Tibial artery (tissue), 4 donors: ENCODE results near the gene OSTN.

Experiments
- DNase-seq, 2 donors: peaks; one replicate each; pipeline ENCODE4 v3.0.0-alpha.2; 2019
- H3K27ac ChIP-seq, 2 donors: fragments of 200-600 bp; sonication (generic) in 1 of 2; 1 replicate in 1 of 2; 2 replicates in 1 of 2; pipeline ENCODE4 v1.5.1; 2018 to 2019; ENCODE audit warnings: mild to moderate bottlenecking in 1 of 2
- H3K27me3 ChIP-seq, 2 donors: fragments of 200-600 bp; sonication (generic) in 1 of 2; one replicate each; pipeline versions ENCODE4 v1.5.1 to v1.6.0; 2016 to 2019
- H3K36me3 ChIP-seq, 3 donors: fragments of 200-600 bp; sonication (generic) in 2 of 3; one replicate each; pipeline ENCODE4 v1.5.1; 2016 to 2019; ENCODE audit warnings: mild to moderate bottlenecking in 2 of 3
- H3K4me1 ChIP-seq, 4 donors: fragments of 200-600 bp; sonication (generic) in 2 of 4; 1 replicate in 3 of 4; 2 replicates in 1 of 4; pipeline ENCODE4 v1.5.1; 2016 to 2019
- H3K4me3 ChIP-seq, 2 donors: fragments of 200-600 bp; sonication (generic) in 1 of 2; 1 replicate in 1 of 2; 2 replicates in 1 of 2; pipeline ENCODE4 v1.5.1; 2018 to 2019; ENCODE audit warnings: mild to moderate bottlenecking in 2 of 2
- H3K9me3 ChIP-seq, 3 donors: fragments of 200-600 bp; sonication (generic) in 1 of 3; one replicate each; pipeline ENCODE4 v1.5.1; 2016 to 2019
- intact Hi-C: fragments of 100-400 bp; cut with DNase I; formaldehyde crosslinking; loops from one replicate; pipeline ENCODE4 v1.15.0; 2023; ENCODE audit warnings: low total_unique reads
- TF ChIP-seq, protein P1 (sequence below), 2 experiments: fragments of 200-600 bp in 1 of 2; fragments of 450-650 bp in 1 of 2; IDR thresholded peaks; one replicate each; pipeline ENCODE4 v1.5.1; 2017 to 2019; ENCODE audit warnings: antibody characterized with exemption in 2 of 2, mild to moderate bottlenecking in 1 of 2, moderate library complexity in 1 of 2

OSTN gene

DNA sequence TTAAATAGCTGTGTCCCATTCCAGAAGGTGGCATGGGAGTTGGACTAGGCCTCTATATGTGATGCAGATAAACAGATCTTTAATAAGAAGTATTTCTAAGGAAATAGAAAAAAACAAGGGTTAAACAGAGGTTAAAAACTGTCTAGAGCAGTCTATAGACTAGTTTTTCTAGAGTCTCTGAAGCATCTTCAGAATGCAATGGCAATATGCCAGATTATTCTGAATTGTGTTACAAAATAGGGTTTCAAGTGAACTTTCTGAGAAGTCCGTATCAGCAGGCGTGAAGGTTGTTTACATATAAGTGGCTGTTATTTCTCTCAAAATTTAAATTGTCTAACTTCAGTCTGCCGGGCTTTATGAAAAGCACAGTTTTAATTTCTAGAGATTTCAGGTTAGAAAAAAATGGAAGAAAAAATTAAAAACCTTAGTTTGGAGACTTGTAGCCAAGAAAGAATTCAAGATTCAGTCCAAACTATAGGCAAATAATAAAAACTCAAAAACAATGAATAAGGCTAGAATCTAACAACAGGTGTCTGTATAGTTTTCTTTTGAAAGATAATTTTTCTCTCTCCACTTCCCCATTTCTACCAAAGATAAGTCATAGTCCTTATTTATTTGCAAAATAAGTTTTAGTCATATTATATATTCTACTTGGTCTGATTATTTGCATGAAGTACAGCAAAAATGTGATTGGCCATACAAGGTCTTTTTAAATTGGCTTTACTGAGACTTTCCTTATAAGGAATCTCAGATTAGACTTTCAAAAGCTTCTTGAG lies 55.2 kb downstream of the OSTN start:
- intact Hi-C loops: no loop called here
- H3K9me3 ChIP-seq: no peaks in the 10 kb centered on the region
- no peaks in the 10 kb centered on the region for H3K4me1 ChIP-seq
- H3K36me3 ChIP-seq: no peaks in the 10 kb centered on the region
- DNase-seq: no peak
- TF ChIP-seq, protein P1, sequence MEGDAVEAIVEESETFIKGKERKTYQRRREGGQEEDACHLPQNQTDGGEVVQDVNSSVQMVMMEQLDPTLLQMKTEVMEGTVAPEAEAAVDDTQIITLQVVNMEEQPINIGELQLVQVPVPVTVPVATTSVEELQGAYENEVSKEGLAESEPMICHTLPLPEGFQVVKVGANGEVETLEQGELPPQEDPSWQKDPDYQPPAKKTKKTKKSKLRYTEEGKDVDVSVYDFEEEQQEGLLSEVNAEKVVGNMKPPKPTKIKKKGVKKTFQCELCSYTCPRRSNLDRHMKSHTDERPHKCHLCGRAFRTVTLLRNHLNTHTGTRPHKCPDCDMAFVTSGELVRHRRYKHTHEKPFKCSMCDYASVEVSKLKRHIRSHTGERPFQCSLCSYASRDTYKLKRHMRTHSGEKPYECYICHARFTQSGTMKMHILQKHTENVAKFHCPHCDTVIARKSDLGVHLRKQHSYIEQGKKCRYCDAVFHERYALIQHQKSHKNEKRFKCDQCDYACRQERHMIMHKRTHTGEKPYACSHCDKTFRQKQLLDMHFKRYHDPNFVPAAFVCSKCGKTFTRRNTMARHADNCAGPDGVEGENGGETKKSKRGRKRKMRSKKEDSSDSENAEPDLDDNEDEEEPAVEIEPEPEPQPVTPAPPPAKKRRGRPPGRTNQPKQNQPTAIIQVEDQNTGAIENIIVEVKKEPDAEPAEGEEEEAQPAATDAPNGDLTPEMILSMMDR (IDR thresholded peaks at IDR 0.05): no peak
- H3K4me3 ChIP-seq: no peak overlapping the region
- H3K27ac ChIP-seq: no peak overlapping the region
- no peaks in the 10 kb centered on the region for H3K27me3 ChIP-seq

DNA sequence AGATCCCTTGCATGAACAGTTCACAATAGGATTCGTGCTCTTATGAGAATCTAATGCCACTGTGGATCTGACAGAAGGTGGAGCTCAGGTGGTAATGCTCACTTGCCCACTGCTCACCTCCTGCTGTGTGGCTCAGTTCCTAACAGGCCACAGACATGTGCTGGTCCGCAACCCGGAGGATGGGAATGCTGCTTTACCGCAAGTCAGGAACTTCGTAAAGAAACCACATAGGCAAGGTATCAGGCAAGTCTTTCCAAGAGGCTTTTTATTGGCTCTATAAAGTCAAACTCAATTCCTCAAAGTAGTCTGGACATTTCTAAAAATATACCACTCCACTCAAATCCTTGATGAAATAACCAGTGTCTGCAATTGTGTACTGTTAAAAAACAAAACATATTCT lies 56.1 kb downstream of the OSTN start:
- no peak overlapping the region for H3K27ac ChIP-seq
- TF ChIP-seq, protein P1 (IDR thresholded peaks at IDR 0.05): no peak
- H3K9me3 ChIP-seq: no peaks in the 10 kb centered on the region
- no peak overlapping the region for H3K4me3 ChIP-seq
- H3K36me3 ChIP-seq: no peaks in the 10 kb centered on the region
- intact Hi-C loops: no loop called here
- H3K27me3 ChIP-seq: no peaks in the 10 kb centered on the region
- no peak for DNase-seq
- no peaks in the 10 kb centered on the region for H3K4me1 ChIP-seq

DNA sequence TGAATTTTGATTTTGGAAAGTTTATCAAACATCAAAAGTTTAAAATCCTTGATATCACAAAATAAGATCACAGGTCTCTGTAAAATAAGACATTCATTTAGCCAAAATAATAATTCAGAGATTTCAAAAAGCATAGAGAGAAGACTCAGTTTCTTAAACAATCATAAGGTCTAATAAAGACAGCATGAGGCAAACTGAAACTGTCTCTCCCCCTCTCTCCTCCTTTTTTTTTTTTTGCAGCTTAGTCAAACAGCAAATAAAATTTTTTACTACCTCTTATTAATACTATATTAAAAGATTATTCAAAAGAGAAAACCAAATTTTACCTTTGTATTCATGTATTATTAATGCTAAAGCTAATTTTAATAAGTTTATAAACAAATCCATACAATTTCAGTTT lies 57.4 kb downstream of the OSTN start:
- H3K9me3 ChIP-seq: no peaks in the 10 kb centered on the region
- TF ChIP-seq, protein P1 (IDR thresholded peaks at IDR 0.05): no peak
- intact Hi-C loops: no loop called here
- no peak for DNase-seq
- H3K4me1 ChIP-seq: no peaks in the 10 kb centered on the region
- H3K27me3 ChIP-seq: no peaks in the 10 kb centered on the region
- no peaks in the 10 kb centered on the region for H3K36me3 ChIP-seq
- no peak overlapping the region for H3K4me3 ChIP-seq
- no peak overlapping the region for H3K27ac ChIP-seq

DNA sequence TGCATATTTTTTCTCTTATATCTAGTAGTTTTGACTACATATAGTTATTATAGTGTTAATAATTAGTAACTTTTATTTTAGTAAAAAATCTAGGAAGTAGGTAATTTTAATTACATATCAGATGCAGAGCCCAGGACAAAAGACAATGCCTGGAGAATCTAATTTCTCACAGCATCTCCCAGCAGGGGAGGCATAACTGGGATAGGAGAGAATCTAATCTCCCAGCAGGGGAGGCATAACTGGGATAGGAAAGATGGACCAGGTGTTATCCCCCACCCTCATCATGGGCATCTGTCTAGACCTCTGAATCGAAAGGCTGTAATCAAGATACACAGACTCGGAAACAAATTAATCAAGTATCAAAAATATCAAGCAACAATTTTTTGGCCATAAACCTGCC lies 58.2 kb downstream of the OSTN start:
- TF ChIP-seq, protein P1 (IDR thresholded peaks at IDR 0.05): no peak
- DNase-seq: no peak
- Histone ChIP-seq H3K4me3 (no peak overlapping the region), H3K4me1 (no peaks in the 10 kb centered on the region), H3K27me3 (no peaks in the 10 kb centered on the region), H3K36me3 (no peaks in the 10 kb centered on the region), H3K27ac (no peak overlapping the region), H3K9me3 (no peaks in the 10 kb centered on the region)
- intact Hi-C loops: no loop called here

DNA sequence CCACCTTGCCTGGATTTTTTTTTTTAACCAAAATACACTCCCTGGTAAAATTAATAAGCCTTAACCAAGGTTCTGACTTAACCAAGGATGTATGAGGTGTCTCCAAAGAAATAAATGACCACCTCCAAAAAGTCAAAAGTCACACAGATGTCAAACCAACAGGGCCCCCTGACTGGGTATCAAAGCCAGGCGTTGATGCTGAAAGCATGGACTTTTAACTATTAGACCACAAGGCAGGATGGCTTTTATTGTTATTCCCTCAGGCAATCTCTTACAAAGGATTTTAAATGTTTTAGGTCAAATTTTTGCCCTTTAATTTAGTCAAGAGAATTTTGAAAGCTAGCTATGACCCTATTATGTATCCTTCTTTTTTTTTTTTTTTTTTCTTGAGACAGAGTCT lies 60.4 kb downstream of the OSTN start:
- no peak overlapping the region for H3K27ac ChIP-seq
- no peak for DNase-seq
- no peak overlapping the region for H3K4me3 ChIP-seq
- no peaks in the 10 kb centered on the region for H3K36me3 ChIP-seq
- no peaks in the 10 kb centered on the region for H3K4me1 ChIP-seq
- no peaks in the 10 kb centered on the region for H3K27me3 ChIP-seq
- intact Hi-C loops: no loop called here
- H3K9me3 ChIP-seq: no peaks in the 10 kb centered on the region
- TF ChIP-seq, protein P1 (IDR thresholded peaks at IDR 0.05): no peak
